Suprapubic skin (tissue), 3 donors: Measurements from ENCODE around the gene EXTL1.
A peak's percentile ranks its signal among the peaks of the same experiment; 100 is the strongest.

Experiments used
- POLR2AphosphoS5 ChIP-seq, 3 donors: sonication (generic); formaldehyde crosslinking; IDR thresholded peaks; one replicate each; pipeline ENCODE4 v1.6.1; 2017; ENCODE audit warnings: antibody characterized with exemption in 3 of 3
- TF ChIP-seq, protein P1 (sequence below), 2 donors: fragments of 200-600 bp in 1 of 2; fragments of 450-650 bp in 1 of 2; sonication (generic) in 1 of 2; IDR thresholded peaks; one replicate each; pipeline ENCODE4 v1.5.1; 2016 to 2019; ENCODE audit warnings: antibody characterized with exemption in 2 of 2, mild to moderate bottlenecking in 1 of 2, moderate library complexity in 1 of 2

- TF ChIP-seq, protein P1, sequence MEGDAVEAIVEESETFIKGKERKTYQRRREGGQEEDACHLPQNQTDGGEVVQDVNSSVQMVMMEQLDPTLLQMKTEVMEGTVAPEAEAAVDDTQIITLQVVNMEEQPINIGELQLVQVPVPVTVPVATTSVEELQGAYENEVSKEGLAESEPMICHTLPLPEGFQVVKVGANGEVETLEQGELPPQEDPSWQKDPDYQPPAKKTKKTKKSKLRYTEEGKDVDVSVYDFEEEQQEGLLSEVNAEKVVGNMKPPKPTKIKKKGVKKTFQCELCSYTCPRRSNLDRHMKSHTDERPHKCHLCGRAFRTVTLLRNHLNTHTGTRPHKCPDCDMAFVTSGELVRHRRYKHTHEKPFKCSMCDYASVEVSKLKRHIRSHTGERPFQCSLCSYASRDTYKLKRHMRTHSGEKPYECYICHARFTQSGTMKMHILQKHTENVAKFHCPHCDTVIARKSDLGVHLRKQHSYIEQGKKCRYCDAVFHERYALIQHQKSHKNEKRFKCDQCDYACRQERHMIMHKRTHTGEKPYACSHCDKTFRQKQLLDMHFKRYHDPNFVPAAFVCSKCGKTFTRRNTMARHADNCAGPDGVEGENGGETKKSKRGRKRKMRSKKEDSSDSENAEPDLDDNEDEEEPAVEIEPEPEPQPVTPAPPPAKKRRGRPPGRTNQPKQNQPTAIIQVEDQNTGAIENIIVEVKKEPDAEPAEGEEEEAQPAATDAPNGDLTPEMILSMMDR (IDR thresholded peaks at IDR 0.05) = no peak
- TF ChIP-seq POLR2AphosphoS5 (IDR thresholded peaks at IDR 0.05) = peak in 2 of 3 donors; percentile 25 to 30
These were observed 13.8 kb downstream of the EXTL1 start for GRCh38 chr1:26035203-26035958.
